ENCODE data around the gene PYGL.

DNA sequence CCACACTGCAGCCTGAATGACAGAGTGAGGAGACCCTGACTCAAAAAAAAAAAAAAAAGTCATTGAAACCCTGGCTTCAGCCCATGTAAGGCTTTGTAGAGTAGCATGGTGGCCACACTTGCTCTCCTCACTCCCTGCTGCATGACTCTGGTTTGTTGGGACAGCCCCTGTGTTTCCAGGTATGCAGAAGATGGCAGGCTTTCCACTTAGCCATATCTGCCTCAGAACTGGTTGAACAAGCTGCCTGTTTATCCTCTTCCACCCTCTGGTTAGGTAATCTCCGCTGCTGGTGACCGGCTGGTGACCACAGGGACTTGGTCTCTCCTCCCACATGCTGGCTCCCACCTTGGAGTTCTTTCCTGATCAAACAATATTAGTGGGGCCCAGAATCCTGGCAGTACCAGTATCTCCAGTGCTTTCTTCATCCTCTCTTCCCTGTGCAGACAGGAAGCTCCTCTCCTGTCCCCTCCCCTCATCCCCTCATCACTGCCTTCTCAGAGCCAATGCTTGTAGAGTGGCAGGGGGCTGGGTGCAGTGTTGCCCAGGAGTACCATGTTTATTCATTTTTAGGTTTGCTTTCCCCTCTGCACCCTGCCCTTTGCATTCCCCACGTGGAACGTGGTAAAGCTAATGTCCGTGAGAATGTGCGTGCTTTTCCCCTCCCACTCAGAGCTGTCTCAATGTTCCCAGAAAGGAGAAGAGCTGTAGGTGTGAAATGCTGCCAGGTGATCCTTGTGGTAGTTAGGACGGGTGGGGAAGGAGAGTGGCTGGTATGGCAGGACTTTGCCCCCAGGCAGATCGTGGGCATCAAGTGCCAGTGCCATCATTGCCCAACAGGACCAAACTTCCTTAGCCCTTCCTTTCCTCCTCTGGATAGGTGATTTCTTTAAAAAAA is 61.1 kb downstream of the PYGL start:
- TF ChIP-seq, protein P1, sequence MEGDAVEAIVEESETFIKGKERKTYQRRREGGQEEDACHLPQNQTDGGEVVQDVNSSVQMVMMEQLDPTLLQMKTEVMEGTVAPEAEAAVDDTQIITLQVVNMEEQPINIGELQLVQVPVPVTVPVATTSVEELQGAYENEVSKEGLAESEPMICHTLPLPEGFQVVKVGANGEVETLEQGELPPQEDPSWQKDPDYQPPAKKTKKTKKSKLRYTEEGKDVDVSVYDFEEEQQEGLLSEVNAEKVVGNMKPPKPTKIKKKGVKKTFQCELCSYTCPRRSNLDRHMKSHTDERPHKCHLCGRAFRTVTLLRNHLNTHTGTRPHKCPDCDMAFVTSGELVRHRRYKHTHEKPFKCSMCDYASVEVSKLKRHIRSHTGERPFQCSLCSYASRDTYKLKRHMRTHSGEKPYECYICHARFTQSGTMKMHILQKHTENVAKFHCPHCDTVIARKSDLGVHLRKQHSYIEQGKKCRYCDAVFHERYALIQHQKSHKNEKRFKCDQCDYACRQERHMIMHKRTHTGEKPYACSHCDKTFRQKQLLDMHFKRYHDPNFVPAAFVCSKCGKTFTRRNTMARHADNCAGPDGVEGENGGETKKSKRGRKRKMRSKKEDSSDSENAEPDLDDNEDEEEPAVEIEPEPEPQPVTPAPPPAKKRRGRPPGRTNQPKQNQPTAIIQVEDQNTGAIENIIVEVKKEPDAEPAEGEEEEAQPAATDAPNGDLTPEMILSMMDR (IDR thresholded peaks at IDR 0.05): no peak
- TF ChIP-seq POLR2AphosphoS5 (IDR thresholded peaks at IDR 0.05): no peak
